Skeletal muscle cell (primary cell): ENCODE results near the gene FAM50B.

Source experiments
- DNase-seq: peaks from one replicate; pipeline ENCODE4 v3.0.0-alpha.2; 2010; ENCODE audit warnings: low read depth
- H3K4me3 ChIP-seq: 2 replicates; pipeline ENCODE4 v1.5.1; 2011; ENCODE audit warnings: low read depth, mild to moderate bottlenecking, control low read depth, low read length, moderate library complexity

Gene FAM50B

DNA sequence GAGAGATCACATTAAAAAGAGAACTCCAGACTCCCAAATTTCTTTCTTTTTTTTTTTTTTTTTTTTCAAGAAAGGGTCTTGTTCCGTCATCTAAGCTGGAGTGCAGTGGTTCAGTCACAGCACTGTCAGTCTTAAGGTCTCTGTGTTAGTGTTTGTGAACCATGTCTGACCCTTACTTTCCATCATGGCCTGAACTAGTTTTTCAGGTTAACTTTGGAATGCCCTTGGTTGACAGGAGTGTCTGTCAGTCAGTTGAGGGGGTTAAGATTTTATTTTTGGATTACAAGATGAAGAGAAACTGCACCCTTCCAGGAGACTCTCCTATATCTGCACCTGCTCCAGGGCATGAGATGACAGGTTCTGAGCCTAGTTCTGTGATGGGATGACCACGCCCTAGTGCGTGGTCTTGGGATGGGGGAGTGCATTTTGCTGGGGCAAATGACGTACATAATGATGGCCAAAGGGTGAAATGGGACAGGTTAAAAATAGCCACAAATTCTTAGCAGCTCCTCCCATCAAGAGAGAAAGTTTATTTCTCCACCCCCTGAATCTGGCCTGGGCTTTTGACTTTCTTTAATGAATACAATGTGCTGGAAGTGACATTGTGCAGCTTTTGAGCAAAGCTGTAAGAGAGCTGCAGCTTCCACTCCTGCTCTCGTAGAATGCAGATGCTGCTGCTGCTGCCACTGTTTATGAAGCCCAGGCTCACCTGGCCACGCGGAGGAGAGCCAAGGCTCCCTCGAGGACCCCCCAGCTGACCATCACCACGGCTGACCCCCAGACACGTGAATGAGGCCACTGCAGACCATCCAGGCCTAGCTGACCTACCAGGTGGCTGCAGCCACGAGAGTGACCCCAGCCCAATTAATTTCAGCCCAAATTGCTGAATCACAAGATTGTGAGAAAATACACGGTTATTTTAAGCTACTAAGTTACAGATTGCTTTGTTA lies 29.7 kb upstream of the FAM50B start:
- H3K4me3 ChIP-seq = no peak overlapping the region
- no peak for DNase-seq

DNA sequence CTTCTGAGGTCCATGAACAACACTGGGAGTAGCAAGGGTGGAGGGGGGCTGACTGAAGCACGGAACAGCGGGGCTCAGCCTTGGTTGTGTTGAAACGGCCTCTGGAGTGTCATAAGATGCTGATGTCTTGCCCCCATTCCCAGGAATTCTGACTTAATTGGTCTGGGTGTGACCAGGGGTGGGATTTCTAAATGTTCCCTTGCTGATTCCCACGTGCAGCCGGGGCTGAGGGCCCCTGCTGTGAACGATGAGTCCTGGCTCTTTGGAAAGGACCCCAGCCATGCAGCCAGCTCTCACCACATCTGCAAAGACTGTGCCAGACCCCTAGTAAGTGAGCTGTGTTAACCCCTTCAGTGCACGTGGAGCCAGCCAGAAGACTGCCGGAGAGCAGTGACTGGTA lies 28.6 kb upstream of the FAM50B start:
- no peak for DNase-seq
- H3K4me3 ChIP-seq = no peak overlapping the region

DNA sequence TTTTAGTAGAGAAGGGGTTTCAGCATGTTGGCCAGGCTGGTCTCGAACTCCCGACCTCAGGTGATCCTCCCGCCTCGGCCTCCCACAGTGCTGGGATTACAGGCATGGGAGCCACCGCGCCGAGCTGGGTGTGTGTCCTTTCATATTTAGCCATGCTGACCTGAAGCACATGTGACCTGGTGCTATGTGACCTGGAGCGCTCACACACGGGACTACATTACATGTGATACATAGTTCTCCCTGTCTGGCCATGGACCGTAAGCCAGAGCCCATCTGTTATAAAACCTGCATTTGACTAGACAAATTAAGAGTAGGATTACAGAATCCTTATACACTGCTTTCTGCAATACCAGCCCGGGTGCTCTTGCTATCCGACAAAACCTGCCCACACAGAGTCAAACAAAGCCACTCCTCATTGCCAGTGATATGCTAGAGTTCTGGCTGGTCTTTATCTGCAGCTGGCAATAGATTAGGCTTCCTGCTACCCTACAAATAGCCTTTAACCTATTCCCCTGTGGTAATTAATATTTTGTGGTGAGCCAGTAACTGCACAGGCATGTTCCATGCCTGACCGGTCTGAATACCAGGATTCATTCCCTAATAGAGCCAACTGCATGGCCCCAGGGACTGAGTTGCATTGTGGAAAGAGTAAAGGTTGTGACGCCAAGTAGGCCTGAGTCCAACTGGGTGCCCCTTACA lies 26.3 kb upstream of the FAM50B start:
- no peak overlapping the region for H3K4me3 ChIP-seq
- DNase-seq = no peak

DNA sequence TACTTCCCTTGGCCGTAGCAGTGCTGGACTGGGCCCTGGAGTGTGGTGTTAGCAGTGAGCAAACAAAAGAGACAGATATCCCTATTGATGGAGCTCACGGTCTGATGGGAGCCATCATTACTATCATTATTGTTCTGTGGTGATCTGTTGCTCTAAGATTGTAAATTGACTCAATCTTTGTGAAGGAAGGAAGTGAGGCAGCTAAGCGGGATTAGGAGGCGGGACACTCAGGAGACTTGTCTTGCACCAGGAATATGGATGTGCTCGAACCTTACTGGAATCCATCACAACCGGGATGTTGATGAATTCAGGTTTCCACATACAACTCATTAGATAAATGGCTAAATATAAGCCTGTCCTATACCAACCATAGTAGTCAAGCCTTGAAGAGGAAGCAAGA lies 25.5 kb upstream of the FAM50B start:
- no peak for DNase-seq
- H3K4me3 ChIP-seq = no peak overlapping the region

DNA sequence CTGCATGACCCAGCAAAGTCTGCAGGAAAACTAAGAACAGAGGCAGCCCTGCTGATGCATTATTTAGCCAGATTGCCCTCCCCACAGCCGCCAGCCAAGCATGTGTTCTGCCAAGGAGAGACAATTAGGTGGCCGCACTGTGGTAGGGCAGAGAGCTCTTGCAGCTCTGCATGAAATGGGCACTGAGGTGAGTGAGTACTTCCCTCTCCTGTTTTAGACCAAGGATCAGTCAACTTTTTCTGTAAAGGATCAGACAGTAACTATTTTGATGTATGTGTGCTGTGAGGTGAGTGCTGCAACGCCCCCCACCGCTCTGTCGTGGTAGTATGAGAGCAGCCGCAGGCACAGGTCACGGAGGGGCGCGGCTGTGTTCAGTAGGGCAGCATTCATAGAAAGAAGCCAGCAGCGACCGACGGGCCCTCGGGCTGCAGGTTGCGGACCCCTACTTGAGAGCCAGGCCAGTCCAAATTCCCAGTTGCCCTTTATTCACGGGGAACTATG lies 23.8 kb upstream of the FAM50B start:
- DNase-seq = no peak
- peak overlapping the region; percentile 19 for H3K4me3 ChIP-seq

DNA sequence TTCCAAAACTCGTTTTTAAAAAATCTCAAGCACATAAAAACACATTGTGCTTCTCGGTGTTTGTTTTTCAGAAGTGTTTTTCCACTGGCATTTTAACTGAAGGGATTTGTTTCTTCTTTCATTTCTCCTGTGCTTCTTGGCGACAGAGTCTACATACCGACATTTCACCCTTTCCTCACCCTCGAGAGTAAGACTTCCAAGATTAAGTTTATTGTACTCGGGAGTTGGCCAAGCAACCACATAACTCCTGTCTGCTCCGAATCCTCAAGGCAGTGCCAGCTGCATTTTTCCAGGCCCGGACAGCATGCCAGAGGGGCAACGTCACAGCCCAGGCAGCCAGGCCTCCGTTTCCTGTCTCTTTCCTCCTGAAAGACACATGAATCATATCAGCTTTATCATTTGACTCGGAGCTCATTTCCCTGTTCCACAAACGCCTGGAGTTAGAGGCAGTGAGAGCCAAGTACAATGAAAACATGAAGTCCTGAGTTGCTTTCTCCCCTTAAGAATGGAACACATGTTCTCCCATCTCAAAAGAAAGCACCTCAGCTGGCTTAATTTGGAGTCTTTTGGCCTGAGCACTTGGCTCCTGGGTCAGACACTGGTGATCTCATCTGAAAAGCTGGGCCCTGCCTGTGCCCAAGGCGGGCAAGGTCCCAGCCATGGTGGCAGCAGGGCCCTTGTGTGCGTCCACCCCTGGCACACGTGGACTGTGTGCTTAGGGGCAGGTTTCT lies 23.2 kb upstream of the FAM50B start:
- peak; percentile 98 for DNase-seq
- H3K4me3 ChIP-seq = peak overlapping the region; percentile 19

DNA sequence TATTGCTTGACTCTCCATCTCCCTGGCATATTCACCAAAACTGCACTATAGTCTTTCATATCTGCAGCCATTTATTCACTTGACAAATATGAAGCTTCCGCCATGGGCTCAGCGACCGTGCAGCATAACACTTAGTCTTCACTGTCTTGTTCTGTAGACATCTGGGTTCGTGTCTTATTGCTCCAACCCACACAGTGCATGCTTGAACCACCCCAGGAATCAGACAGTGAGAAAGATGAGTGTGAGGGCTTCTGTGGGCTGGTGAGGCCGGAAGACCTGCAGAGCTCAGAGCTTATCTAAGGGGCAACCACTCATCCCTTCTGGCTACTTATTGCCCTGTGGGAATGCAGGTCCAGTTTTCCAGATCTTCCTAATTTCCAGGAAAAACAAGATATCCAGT lies 19.9 kb upstream of the FAM50B start:
- no peak overlapping the region for H3K4me3 ChIP-seq

DNA sequence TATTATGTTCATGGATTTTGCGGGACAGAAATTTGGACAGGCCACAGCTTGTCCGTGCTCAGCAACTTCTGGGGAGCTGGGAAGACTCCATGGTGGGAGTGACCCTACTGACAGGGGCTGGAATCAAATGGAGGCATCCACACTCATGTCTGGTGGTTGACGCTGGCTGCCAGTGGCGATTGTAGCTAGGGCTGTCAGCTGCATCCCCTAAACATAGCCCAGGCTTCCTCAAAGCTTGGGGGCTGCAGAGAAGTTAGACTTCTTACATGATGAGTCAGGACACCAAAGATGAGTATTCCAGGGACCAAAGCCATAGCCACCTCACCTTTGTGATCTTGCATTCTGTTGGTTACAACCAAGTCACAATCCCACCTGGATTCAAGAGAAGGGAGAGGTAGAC lies 18.4 kb upstream of the FAM50B start:
- DNase-seq = no peak
- H3K4me3 ChIP-seq = no peak overlapping the region

More for the DNA sequence above, 19.9 kb upstream of the FAM50B start:
- DNase-seq = no peak

DNA sequence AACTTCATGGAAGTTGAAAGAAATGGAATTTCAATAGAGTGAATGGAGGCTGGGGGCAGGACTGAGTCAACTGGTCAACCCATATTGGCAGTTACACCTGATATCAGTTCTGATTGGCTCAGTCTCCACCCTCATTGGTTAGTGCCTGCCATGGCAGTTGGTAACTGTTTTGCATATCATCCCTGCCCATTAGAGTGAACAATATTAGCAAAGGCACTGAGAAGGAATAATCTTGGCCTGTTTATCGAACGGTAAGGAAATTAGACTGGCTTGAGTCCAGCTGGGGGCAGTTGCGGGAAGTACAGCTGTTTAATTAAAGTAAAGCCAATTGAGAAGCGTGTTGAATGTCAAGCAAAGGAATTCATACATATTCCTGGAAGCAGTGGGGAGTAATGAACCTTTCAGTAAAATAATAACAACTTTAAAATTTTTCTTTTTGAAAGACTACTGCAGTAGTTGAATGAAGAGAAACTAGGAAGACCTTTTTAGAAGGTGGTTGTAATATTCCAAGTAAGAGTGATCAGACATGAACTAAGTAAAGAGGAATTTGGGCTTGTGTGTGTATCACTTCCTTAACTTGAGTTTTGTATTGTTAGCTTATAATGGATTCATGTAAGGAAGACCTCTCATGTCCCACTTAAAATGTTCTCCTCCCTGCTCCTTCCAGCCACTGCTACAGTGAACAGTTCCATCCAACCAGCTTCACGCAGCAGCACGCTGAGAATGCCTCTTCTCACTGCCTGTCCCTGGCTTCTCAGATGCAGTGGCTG lies 17.2 kb upstream of the FAM50B start:
- no peak overlapping the region for H3K4me3 ChIP-seq
- no peak for DNase-seq

DNA sequence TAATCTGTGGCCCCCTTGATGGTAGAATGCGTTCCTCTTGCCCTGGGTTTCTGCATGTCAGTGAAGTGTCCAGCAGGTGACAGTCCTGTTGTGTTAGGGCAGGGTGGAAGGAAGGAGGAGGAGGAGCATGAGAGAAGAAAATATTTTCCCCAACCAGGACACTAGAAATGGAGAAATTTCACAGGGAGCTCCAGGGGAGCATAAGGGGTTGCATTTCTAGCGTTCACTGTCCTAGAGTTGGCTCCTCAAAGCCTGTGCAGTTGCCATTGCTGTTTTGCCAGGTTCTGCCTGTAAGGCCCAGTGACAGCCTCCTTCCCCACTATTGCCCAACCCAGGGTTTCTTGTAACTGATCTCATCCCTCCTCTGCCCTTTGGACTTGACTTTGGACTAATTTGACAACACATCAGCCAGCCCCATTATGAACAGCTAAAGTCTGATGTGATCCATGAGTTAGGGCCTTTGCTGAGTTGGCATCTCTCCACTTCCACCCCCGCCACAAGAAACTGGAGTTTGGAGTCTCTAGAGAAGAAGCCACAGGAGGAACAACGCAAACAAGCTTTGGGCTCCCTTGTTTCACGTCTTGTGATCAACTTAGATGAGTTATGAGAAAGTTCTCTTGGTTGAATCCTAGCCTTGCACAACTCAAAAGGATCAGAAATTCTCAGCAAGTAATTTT lies 14.0 kb upstream of the FAM50B start:
- no peak overlapping the region for H3K4me3 ChIP-seq
- no peak for DNase-seq

DNA sequence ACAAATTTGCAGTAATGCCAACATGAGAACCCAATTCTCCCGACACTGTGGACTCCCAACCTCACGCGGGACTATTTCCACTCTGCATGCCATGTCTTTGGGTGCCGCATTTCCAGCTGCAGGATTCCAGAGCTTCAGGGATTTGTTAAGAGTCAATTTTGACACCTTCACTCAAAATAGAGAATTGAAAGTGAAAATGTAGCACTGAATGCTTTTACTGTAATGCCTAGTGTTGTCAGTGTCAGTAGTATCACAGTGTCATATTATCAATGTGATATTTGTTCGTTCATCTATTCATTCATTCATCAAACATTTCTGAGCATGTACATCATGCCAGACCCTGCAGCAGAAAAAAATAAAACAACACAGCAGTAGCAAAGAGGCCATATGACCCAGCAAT lies 13.4 kb upstream of the FAM50B start:
- DNase-seq = no peak
- no peak overlapping the region for H3K4me3 ChIP-seq

DNA sequence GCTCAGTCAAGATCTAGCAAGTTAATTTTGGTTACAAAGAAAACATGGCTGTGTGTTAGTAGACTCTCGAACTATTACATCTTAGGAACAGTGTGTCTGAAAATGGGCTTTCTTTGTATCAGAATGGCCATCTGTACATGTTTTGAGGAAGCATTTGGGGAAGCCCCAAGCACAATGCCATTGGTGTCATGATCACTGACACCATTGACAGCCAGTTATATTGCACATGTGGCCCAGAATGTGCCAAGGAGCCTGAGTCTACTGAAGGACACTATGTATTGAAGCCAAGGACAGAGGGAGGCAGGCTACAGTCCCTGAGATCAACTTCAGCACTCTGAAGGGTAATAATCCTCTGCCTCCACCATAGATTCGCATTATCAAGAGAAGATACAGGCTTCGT lies 12.6 kb upstream of the FAM50B start:
- no peak overlapping the region for H3K4me3 ChIP-seq
- DNase-seq = no peak

DNA sequence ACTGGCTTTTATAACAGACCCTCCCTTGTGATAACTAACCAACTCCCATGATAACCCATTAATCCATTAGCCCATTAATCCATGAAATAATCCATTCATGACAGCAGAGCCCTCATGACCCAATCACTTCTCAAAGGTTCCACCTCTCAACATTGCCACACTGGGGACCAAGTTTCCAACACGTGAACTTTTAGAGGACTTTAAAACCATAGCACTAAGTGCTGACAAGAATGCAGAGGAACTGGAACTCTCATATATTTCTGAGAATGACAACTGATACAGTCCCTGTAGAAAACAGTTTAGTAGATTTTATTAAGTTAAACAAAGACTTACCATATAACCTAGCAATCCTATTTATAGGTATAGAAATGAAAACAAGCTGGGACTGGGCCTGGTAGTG lies 11.4 kb upstream of the FAM50B start:
- no peak for DNase-seq

DNA sequence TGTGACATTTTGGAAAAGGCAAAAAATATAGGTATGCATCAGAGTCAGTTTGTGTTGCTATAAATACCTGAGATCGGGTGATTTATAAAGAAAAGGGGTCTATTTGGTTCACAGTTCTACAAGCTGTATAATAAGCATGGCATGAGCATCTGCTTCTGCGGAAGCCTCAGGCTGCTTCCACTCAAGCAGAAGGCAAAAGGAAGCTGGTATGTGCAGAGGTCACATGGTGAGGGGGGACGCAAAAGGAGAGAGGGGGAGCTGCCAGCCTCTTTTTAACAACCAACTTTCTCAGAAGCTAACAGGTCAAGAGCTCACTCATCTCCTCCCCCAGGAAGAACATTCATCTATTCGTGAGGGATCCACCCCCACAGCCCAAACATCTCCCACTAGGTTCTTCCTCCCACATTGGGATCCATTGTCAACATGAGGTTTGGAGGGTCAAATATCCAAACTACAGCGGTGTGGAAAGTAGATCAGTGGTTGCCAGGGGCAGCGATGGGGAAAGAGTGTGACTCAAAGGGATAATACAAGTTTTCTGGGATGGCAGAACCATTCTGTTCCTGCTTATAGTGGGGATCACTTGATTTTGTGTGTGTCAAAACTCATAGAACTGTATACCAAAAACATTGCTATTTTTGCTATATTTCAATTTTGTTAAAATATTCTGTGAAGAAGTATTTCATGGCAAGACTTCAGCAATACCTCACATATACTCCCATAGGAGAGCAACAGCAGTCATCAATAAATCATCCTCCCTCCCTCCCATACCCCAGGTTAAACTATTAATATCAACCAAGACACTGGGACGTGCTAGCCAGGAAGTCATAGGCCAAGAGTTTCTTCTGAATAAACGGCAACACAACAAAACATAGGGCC lies 9.9 kb upstream of the FAM50B start:
- no peak overlapping the region for H3K4me3 ChIP-seq
- DNase-seq = peak; percentile 29

More for the DNA sequence above, 11.4 kb upstream of the FAM50B start:
- no peak overlapping the region for H3K4me3 ChIP-seq

DNA sequence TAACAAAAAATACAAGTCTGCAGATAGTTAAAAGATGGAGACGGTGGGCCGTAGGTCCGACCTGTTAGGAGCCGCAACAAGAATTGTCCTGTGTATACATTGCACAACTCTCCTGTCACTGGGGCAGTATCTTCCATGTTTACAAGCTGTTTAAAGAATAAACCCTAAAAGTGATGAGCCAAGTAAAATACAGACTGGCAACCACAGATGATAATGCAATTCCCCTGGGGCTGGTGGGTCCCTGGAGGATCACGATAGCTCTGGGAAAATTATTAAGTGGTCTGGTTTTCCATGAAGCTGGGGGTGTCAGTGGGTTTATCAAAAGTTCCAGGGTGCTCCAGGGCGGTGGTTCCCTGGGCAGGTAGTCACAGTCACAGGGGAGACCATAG lies 8.1 kb upstream of the FAM50B start:
- no peak for DNase-seq
- H3K4me3 ChIP-seq = no peak overlapping the region

DNA sequence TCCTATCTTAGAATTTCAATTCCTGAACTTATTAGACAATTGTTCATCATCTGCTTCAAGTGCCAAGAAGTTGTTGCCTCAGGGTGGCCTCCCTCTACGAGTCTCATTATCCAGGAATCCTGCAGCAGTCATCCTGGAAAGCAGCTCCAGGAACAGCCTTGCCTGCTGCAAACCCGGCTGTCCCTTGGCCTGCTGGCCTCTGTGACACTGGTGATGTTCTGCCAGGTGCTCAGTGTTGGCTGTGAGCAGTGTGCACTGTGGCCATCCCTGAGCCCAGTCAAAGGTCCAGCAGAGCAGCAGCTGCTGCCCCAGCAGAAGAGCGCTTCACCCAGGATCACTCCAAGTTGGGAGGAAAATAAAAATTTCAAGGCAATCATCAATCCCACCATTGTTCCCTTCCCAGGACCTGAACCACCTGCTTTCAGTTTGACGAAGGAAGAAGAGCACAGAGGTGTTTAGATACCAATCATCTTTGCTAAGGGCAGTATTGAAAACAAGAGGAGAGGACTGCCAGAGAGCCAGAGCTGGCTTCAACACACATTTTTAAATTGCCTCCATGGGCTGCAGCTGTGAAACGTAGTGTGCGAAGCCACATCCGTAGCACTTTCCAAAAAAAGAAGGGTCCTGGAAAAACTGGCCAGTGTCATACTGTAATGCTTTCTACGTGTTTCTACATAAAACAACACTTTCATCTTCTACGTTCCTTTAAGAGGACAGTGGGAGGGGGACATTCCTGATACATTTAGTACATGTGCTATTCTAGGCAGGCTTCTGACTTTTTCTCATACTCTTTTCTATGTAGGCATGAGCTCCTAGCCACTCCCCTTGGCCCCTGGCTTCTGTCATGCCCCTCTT lies 7.2 kb upstream of the FAM50B start:
- no peak overlapping the region for H3K4me3 ChIP-seq
- peak; percentile 28 for DNase-seq
